Fibroblast of mammary gland (primary cell): Measurements from ENCODE around the gene PIP4K2C.

Experiments
- DNase-seq: peaks from one replicate; pipeline ENCODE4 v3.0.0-alpha.2; 2010; ENCODE audit warnings: low read depth
- H3K4me3 ChIP-seq: 2 replicates; pipeline ENCODE4 v1.5.1; 2011; ENCODE audit warnings: low read depth, mild to moderate bottlenecking, low read length, moderate library complexity; ENCODE audit not compliant: control insufficient read depth
- TF ChIP-seq, protein P1 (sequence below): conservative IDR thresholded peaks from 2 replicates; pipeline ENCODE4 v1.5.1; 2011; ENCODE audit warnings: low read depth, low read length, inconsistent platforms; ENCODE audit not compliant: control insufficient read depth, insufficient read depth

Gene PIP4K2C

DNA sequence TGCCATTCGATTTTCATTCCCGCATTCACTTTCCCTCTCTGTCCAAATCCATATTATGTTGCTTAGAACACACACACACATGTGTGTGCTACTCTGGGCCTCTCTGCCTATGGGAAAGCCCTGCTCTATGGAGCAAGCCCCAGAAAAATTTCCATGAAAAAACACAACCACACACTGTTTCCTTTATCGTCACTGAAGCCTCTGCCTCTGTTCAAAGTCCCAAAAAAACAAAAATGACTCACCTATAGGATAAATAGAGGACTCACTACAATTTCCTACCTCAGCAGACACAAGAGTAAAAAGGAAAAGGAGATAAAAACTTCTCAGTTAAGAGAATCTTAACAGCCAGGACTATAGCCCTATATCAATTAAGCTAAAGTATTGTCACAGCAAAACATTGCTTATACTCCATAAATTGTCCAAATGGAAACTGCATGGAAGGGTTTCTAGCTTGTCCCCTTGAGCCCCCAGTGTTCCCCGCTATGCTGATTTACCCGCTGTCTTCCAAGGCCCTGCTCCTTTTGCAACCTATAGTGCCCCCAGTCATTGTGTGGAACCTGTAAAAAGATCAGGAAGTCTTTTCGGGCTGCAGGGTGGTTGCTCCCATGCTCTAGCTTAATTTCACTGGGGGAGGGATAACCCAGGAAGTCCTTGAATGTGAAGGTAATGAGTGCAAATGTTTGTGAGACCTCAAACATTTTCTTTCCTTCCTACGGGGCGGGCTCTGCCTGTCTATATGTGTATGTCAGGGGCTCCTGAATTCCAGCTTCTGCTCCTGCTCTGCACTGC, 11.1 kb upstream of the PIP4K2C start:
- no peak for DNase-seq
- TF ChIP-seq, protein P1, sequence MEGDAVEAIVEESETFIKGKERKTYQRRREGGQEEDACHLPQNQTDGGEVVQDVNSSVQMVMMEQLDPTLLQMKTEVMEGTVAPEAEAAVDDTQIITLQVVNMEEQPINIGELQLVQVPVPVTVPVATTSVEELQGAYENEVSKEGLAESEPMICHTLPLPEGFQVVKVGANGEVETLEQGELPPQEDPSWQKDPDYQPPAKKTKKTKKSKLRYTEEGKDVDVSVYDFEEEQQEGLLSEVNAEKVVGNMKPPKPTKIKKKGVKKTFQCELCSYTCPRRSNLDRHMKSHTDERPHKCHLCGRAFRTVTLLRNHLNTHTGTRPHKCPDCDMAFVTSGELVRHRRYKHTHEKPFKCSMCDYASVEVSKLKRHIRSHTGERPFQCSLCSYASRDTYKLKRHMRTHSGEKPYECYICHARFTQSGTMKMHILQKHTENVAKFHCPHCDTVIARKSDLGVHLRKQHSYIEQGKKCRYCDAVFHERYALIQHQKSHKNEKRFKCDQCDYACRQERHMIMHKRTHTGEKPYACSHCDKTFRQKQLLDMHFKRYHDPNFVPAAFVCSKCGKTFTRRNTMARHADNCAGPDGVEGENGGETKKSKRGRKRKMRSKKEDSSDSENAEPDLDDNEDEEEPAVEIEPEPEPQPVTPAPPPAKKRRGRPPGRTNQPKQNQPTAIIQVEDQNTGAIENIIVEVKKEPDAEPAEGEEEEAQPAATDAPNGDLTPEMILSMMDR = no peak
- no peak overlapping the region for H3K4me3 ChIP-seq

DNA sequence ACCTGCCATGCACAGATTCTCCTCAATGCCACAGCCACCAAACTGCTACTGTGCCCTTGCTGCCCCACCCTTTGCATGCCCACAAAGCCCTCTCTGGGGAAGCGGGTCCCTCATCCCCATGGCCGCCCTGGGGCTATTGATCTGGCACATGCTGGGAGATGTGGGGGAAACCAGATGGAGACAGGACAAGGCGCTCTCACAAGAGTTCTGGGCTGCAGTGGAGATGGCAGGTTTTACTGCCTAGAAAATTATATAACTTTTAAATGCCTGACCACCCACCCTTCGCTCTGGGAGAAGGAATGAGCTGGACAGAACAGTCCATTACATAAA, 10.6 kb upstream of the PIP4K2C start:
- no peak overlapping the region for H3K4me3 ChIP-seq
- DNase-seq = no peak
- TF ChIP-seq, protein P1 = no peak

DNA sequence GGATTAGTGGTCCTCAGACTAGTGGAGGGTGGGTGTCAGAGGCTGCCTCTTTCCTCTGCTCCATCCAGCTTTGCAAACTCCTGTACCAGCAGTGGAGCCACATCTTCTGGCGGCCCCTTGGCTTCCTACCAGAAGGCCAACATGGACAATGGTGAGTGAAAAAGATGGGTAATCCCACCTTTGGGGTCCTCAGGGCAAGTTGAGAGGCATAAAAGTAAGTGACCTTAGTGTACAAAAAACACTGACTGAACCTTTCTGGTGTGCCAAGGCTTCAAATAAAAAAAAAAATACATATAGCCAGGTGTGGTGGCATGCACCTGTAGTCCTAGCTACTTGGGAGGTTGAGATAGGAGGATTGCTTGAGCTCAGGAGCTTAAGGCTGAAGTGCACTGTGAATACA, 9.2 kb upstream of the PIP4K2C start:
- no peak overlapping the region for H3K4me3 ChIP-seq
- TF ChIP-seq, protein P1 = no peak
- DNase-seq = no peak

DNA sequence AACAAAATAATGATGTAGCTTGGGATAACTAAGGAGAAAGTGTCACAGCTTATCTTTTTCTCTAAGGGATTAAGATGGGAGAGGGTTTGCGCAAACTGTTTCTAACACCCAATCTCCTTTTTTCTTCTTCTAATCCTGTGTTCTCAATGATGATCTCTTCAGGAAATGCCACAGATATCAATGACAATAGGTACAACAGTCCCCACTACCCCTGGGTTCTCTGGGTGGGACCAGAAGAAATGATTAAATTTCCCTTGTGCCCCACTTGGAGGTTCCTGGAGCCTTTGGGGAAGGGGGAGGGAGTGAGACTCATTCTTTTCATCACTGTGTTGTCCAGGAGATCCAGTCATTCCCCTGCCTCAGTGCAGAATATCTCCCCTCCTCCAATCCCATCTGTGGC, 8.6 kb upstream of the PIP4K2C start:
- H3K4me3 ChIP-seq = no peak overlapping the region
- TF ChIP-seq, protein P1 = no peak
- DNase-seq = no peak

GRCh38 chr12:57583008-57583831, 7.8 kb upstream of the PIP4K2C start:
- H3K4me3 ChIP-seq = no peak overlapping the region
- TF ChIP-seq, protein P1 = peak; percentile 98
- peak; percentile 85 for DNase-seq

DNA sequence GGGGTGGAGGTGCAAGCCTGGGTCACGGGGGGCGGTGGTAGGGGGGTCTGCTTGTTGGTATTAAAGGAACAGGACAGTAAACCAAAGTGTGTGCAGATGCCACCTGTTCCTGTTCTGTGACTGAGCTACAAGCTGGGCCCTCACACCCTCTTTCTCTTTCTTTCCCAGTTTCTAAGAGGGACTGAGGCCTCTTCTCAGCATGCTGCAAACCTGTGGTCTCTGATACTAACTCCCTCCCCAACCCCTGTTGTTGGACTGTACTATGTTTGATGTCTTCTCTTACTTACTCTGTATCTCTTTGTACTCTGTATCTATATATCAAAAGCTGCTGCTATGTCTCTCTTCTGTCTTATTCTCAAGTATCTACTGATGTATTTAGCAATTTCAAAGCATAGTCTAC, 6.9 kb upstream of the PIP4K2C start:
- TF ChIP-seq, protein P1 = no peak
- DNase-seq = no peak
- no peak overlapping the region for H3K4me3 ChIP-seq
